ENCODE results near the gene OR5D18. TPM values are rescaled to one million over a fixed set of nuclear protein-coding genes. Genes with fewer than 3 reads are reported as not detected.

The OR5D18 gene
- total RNA-seq, 1 experiment from 2014 or later, result not detected

- TF ChIP-seq CTCF (IDR thresholded peaks at IDR 0.05 in 2 of 3, conservative IDR thresholded peaks at IDR 0.05 in 1 of 3; ENCODE audit: borderline replicate concordance in 1 of 3, insufficient read depth in 1 of 3, low read depth in 2 of 3, low read length in 2 of 3) (no peak), CEBPB (IDR thresholded peaks at IDR 0.05; ENCODE audit: low read depth) (no peak), ZFX (IDR thresholded peaks at IDR 0.05) (no peak), SIN3A (IDR thresholded peaks at IDR 0.05; ENCODE audit: low read depth) (no peak), POLR2A (IDR thresholded peaks at IDR 0.05; ENCODE audit: borderline replicate concordance, extremely low read depth, insufficient read depth, insufficient read length) (no peak)
Measured at GRCh38 chr11:55773138-55773537, 46.3 kb upstream of the OR5D18 start, which contains the start of gene OR5D13 (continued).

GRCh38 chr11:55791606-55792005, 27.8 kb upstream of the OR5D18 start:
- Histone ChIP-seq H3K36me3 (ENCODE audit: control insufficient read depth in 1 of 2, insufficient read depth in 2 of 2, low read length in 2 of 2) (no peaks in the 10 kb centered on the region), H3K4me1 (ENCODE audit: control insufficient read depth in 1 of 2, insufficient read depth in 2 of 2, low read length in 2 of 2) (no peaks in the 10 kb centered on the region), H3K4me2 (ENCODE audit: low read length) (no peak overlapping the region), H3K79me2 (ENCODE audit: insufficient read depth, low read length) (no peaks in the 10 kb centered on the region), H2AFZ (ENCODE audit: low read depth, low read length, poor library complexity, severe bottlenecking) (no peak overlapping the region), H3K9me2 (ENCODE audit: insufficient read depth) (no peaks in the 10 kb centered on the region), H3K9me3 (ENCODE audit: control insufficient read depth in 1 of 2, insufficient read depth in 1 of 2, low read depth in 1 of 2, low read length in 2 of 2) (peaks cover 8 to 12% of the 10 kb centered on the region in 2 experiments; a peak in 2 of 4 replicates), H4K20me1 (ENCODE audit: insufficient read depth) (no peaks in the 10 kb centered on the region), H3K4me3 (replicated peaks in 1 of 2; ENCODE audit: low read depth in 1 of 2, low read length in 2 of 2) (no peak overlapping the region), H3K27me3 (ENCODE audit: insufficient read depth, low read length) (no peaks in the 10 kb centered on the region), H3K27ac (ENCODE audit: low read depth, low read length) (no peak overlapping the region), H3K9ac (ENCODE audit: low read length) (no peak overlapping the region)
- intact Hi-C loops (cut with micrococcal nuclease), result no loop called here
- CTCF ChIA-PET, result no interaction called here
- POLR2A ChIA-PET, result no interaction called here
- RAD21 ChIA-PET (ENCODE audit: low non-redundant PET in 1 of 2, low total read pairs in 2 of 2, uncharacterized antibody in 2 of 2, unreplicated experiment in 2 of 2), result no interaction called here
- BruUV-seq (replicated peaks), result no TSS peak
- TF ChIP-seq ZBTB33 (IDR thresholded peaks at IDR 0.05; ENCODE audit: extremely low read depth, insufficient replicate concordance, low read length) (no peak), YY1 (IDR thresholded peaks at IDR 0.05; ENCODE audit: extremely low read depth, insufficient replicate concordance, low read depth, low read length) (no peak), CEBPB (IDR thresholded peaks at IDR 0.05; ENCODE audit: low read depth) (no peak), EGR1 (IDR thresholded peaks at IDR 0.05; ENCODE audit: low read depth) (no peak), SP1 (IDR thresholded peaks at IDR 0.05; ENCODE audit: low read depth) (no peak)
- ATAC-seq, result no peak
- no peak for DNase-seq (ENCODE audit: low read depth, low spot score)
